Esophagus muscularis mucosa (tissue), 3 donors: ENCODE results near the gene THEMIS.

Source experiments
- POLR2A ChIP-seq: fragments of 450-650 bp; IDR thresholded peaks from one replicate; pipeline ENCODE4 v1.6.1; 2017; ENCODE audit warnings: antibody characterized with exemption, moderate library complexity, mild to moderate bottlenecking, low read depth
- TF ChIP-seq, protein P1 (sequence below), 3 experiments: fragments of 200-600 bp in 2 of 3; fragments of 450-650 bp in 1 of 3; sonication (generic) in 2 of 3; IDR thresholded peaks; one replicate each; pipeline ENCODE4 v1.5.1; 2017 to 2019; ENCODE audit warnings: antibody characterized with exemption in 3 of 3, mild to moderate bottlenecking in 2 of 3, moderate library complexity in 1 of 3

DNA sequence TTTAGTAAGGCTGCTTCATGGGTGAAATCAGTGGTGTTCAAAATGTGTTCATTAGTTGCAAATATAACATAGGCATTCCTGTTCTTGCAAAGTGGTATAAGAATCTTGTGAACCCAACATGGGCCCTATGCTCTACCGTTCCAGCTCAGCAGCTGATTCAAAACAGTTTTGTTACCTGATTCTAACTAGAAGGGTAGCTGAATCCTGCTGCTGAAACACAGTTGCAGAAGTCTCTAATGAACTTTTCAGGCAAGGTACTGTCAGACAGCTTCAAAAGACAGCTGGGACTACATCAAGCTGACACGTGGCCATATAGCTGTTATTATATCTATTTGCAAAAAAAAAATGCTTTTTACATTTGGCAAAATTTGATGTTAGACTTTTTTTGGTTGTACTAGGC, 22.7 kb downstream of the THEMIS start:
- TF ChIP-seq, protein P1, sequence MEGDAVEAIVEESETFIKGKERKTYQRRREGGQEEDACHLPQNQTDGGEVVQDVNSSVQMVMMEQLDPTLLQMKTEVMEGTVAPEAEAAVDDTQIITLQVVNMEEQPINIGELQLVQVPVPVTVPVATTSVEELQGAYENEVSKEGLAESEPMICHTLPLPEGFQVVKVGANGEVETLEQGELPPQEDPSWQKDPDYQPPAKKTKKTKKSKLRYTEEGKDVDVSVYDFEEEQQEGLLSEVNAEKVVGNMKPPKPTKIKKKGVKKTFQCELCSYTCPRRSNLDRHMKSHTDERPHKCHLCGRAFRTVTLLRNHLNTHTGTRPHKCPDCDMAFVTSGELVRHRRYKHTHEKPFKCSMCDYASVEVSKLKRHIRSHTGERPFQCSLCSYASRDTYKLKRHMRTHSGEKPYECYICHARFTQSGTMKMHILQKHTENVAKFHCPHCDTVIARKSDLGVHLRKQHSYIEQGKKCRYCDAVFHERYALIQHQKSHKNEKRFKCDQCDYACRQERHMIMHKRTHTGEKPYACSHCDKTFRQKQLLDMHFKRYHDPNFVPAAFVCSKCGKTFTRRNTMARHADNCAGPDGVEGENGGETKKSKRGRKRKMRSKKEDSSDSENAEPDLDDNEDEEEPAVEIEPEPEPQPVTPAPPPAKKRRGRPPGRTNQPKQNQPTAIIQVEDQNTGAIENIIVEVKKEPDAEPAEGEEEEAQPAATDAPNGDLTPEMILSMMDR (IDR thresholded peaks at IDR 0.05), result no peak
- no peak for TF ChIP-seq POLR2A
